PC-9 (cell line): ENCODE measurements around the gene IRAK2.

Experiments used
- EZH2 ChIP-seq: fragments of 200-600 bp; sonication (generic); IDR thresholded peaks from 2 replicates; pipeline ENCODE4 v1.8.0; 2017; ENCODE audit warnings: antibody characterized with exemption, low read depth
- TF ChIP-seq, protein P1 (sequence below): fragments of 200-600 bp; sonication (generic); conservative IDR thresholded peaks from 2 replicates; pipeline ENCODE4 v1.6.1; 2017; ENCODE audit warnings: mixed run types, antibody characterized with exemption, mild to moderate bottlenecking, moderate library complexity

DNA sequence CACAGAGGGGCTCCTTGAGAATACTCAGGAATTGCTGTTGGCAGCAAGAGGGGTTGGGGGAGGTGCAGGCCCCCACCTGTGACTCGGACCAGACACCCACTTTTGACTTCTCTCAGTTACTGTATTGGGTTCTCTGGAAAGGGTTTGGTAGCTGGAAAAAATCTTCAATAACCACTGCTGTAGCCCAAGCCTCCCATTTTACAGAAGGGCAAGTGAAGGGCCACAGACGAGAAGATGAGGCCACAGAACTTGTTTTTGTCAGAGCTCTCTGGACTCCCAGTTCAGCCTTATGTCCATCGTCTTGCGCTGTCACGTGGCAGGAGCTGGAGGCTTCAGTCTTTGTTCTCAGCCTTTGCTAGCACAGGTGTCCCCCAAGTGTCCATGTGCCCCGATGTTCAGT is 70.8 kb downstream of the IRAK2 start:
- TF ChIP-seq EZH2 = no peak
- TF ChIP-seq, protein P1, sequence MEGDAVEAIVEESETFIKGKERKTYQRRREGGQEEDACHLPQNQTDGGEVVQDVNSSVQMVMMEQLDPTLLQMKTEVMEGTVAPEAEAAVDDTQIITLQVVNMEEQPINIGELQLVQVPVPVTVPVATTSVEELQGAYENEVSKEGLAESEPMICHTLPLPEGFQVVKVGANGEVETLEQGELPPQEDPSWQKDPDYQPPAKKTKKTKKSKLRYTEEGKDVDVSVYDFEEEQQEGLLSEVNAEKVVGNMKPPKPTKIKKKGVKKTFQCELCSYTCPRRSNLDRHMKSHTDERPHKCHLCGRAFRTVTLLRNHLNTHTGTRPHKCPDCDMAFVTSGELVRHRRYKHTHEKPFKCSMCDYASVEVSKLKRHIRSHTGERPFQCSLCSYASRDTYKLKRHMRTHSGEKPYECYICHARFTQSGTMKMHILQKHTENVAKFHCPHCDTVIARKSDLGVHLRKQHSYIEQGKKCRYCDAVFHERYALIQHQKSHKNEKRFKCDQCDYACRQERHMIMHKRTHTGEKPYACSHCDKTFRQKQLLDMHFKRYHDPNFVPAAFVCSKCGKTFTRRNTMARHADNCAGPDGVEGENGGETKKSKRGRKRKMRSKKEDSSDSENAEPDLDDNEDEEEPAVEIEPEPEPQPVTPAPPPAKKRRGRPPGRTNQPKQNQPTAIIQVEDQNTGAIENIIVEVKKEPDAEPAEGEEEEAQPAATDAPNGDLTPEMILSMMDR = no peak
